K562 (cell line): ENCODE measurements around the gene HSPA14. TPM values are rescaled to one million over a fixed set of nuclear protein-coding genes. Genes with fewer than 3 reads are reported as not detected.
A peak's percentile ranks its signal among the peaks of the same experiment; 100 is the strongest.

Experiments
- HOXB6 ChIP-seq: fragments of 250-450 bp; sonication (Bioruptor Pico); IDR thresholded peaks from 2 replicates; pipeline ENCODE4 v1.5.1; 2022; ENCODE audit warnings: mild to moderate bottlenecking, borderline replicate concordance
- NCOA2 ChIP-seq, 2 experiments: fragments of 450-650 bp; IDR thresholded peaks; 2 replicates each; pipeline ENCODE4 v1.6.1; 2018; ENCODE audit warnings: mild to moderate bottlenecking in 2 of 2, moderate library complexity in 1 of 2; ENCODE audit not compliant: partially characterized antibody in 2 of 2
- RB1 ChIP-seq: fragments of 450-650 bp; IDR thresholded peaks from 2 replicates; pipeline ENCODE4 v1.6.1; 2017; ENCODE audit warnings: low read depth, mild to moderate bottlenecking
- RBM14 ChIP-seq: fragments of 200-400 bp; formaldehyde crosslinking; IDR thresholded peaks from 2 replicates; pipeline ENCODE4 v1.6.1; 2018; ENCODE audit warnings: low read depth, mild to moderate bottlenecking, low read length, moderate library complexity, borderline replicate concordance; ENCODE audit not compliant: insufficient read depth
- TRIM24 ChIP-seq, 2 experiments: fragments of 450-650 bp; IDR thresholded peaks; 2 replicates each; pipeline ENCODE4 v1.6.1; 2016
- UBTF ChIP-seq, 2 experiments: IDR thresholded peaks; 2 replicates each; pipeline ENCODE4 v1.6.1; 2012; ENCODE audit warnings: improper control_type of control experiment in 2 of 2, low read depth in 2 of 2, low read length in 2 of 2, borderline replicate concordance in 1 of 2
- ZBTB49 ChIP-seq: sonication (generic); formaldehyde crosslinking; IDR thresholded peaks from 2 replicates; pipeline ENCODE4 v1.8.0; 2022; ENCODE audit warnings: missing genetic modification reagents, mild to moderate bottlenecking, borderline replicate concordance
- ZNF3 ChIP-seq: fragments of 250-450 bp; sonication (Bioruptor Pico); IDR thresholded peaks from 2 replicates; pipeline ENCODE4 v1.5.0; 2021; ENCODE audit warnings: mild to moderate bottlenecking, moderate library complexity
- ZNF347 ChIP-seq: fragments of 450-650 bp; formaldehyde crosslinking; IDR thresholded peaks from 2 replicates; pipeline ENCODE4 v1.4.0; 2020; ENCODE audit warnings: low read depth, mild to moderate bottlenecking, moderate library complexity
- ZNF518B ChIP-seq: fragments of 250-450 bp; sonication (Bioruptor Pico); IDR thresholded peaks from 2 replicates; pipeline ENCODE4 v1.5.0; 2021; ENCODE audit warnings: mild to moderate bottlenecking, moderate library complexity
- polyA plus RNA-seq, 8 experiments: library from polyadenylated mRNA; depleted of rRNA in 4 of 8; stranded (reverse) in 5 of 8; unstranded in 3 of 8; fragments of >200 nt; fragmentation: Nextera tagmentation in 2 of 8; fragmentation: Illumina TruSeq in 1 of 8; extraction: Ambion mirVana in 2 of 8; extraction: Trizol in 1 of 8; gene quantifications; 2 replicates each; pipeline versions ENCODE4 v1.2.1 to v1.2.3, GENCODE V29; 2011 to 2014; ENCODE audit warnings: inconsistent platforms in 1 of 8, missing spikeins in 1 of 8
- total RNA-seq, 7 experiments: library from RNA; depleted of rRNA in 6 of 7; stranded (reverse); fragments of >200 nt in 6 of 7; fragmentation: Illumina TruSeq in 2 of 7; extraction: Trizol in 2 of 7; gene quantifications; 2 replicates each; pipeline versions ENCODE4 v1.2.1 to v1.2.3, GENCODE V29; 2011 to 2021; ENCODE audit warnings: low replicate concordance in 1 of 7
- TF ChIP-seq, protein P1 (sequence below): fragments of 250-450 bp; sonication (Bioruptor Pico); IDR thresholded peaks from 2 replicates; pipeline ENCODE4 v1.4.0; 2020; ENCODE audit warnings: borderline replicate concordance
- TF ChIP-seq, protein P2 (sequence below), 2 experiments: fragments of 450-650 bp in 1 of 2; IDR thresholded peaks; 2 replicates each; pipeline ENCODE4 v1.6.1; 2011 to 2017; ENCODE audit warnings: low read depth in 2 of 2, antibody characterized with exemption in 1 of 2, borderline replicate concordance in 1 of 2, low read length in 1 of 2, mild to moderate bottlenecking in 1 of 2, mixed read lengths in 1 of 2; ENCODE audit not compliant: control insufficient read depth in 1 of 2

Gene HSPA14
- total and polyA plus RNA-seq, 9 of the 15 experiments (the other 6 are each of a cell fraction or from before 2014, with no cell fraction given), result 41.9 to 75.0 (median 63.2) TPM

DNA sequence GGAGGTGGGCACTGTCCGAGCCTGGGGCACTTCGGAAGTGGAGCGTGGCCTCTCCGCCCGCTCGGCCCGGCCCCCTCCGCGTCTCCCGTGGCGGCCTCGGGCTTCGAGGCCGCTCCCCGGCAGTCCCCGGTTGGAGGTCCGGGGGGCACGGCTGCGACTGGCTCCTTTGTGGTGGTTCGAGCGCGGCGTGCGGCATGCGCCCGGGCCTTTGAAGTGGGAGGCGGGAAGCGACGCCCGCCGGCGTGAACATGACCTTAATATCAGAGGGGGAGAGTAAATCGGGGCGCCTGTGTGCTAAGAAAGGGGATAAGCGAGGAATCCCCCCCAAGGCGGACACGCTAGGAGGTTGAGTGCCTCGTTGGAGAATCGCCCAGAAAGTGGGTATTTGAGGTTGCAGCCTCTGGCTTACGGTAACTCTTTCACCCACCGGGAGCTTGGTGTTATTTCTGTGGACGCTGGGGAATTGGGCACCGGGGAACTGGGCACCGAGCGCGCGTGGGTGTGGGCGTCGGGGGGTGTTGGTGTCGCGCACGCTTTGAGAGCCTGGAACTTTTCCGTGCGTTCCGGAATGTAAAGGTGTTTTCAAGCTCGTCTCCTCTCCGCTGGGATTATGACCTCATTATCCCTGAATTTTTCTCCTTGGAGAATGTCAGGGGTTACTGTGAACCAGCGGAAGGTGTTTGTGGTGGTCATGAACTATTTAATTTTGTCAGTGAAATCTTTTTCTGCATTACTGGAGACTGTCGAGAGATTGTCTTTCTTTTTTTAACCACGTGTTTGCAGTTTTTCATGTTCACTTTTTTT, 41.2 kb downstream of the HSPA14 start (continued):
- TF ChIP-seq ZBTB49 (CRISPR knock-in tag) (no peak), NCOA2 (IDR thresholded peaks at IDR 0.05; ENCODE audit: partially characterized antibody in 2 of 2) (no peak), ZNF347 (CRISPR knock-in tag) (no peak), TRIM24 (IDR thresholded peaks at IDR 0.05) (no peak), ZNF518B (CRISPR knock-in tag) (no peak), RB1 (no peak), HOXB6 (CRISPR knock-in tag) (no peak), UBTF (IDR thresholded peaks at IDR 0.05; ENCODE audit: borderline replicate concordance in 1 of 2, low read depth in 2 of 2, low read length in 2 of 2) (peak in 1 of 2 experiments; percentile 12; a peak in 1 of 4 replicates), RBM14 (no peak), ZNF3 (CRISPR knock-in tag) (no peak)
- TF ChIP-seq, protein P1, sequence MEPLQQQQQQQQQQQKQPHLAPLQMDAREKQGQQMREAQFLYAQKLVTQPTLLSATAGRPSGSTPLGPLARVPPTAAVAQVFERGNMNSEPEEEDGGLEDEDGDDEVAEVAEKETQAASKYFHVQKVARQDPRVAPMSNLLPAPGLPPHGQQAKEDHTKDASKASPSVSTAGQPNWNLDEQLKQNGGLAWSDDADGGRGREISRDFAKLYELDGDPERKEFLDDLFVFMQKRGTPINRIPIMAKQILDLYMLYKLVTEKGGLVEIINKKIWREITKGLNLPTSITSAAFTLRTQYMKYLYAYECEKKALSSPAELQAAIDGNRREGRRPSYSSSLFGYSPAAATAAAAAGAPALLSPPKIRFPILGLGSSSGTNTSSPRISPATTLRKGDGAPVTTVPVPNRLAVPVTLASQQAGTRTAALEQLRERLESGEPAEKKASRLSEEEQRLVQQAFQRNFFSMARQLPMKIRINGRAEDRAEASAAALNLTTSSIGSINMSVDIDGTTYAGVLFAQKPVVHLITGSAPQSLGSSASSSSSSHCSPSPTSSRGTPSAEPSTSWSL (CRISPR knock-in tag), result no peak
- TF ChIP-seq, protein P2, sequence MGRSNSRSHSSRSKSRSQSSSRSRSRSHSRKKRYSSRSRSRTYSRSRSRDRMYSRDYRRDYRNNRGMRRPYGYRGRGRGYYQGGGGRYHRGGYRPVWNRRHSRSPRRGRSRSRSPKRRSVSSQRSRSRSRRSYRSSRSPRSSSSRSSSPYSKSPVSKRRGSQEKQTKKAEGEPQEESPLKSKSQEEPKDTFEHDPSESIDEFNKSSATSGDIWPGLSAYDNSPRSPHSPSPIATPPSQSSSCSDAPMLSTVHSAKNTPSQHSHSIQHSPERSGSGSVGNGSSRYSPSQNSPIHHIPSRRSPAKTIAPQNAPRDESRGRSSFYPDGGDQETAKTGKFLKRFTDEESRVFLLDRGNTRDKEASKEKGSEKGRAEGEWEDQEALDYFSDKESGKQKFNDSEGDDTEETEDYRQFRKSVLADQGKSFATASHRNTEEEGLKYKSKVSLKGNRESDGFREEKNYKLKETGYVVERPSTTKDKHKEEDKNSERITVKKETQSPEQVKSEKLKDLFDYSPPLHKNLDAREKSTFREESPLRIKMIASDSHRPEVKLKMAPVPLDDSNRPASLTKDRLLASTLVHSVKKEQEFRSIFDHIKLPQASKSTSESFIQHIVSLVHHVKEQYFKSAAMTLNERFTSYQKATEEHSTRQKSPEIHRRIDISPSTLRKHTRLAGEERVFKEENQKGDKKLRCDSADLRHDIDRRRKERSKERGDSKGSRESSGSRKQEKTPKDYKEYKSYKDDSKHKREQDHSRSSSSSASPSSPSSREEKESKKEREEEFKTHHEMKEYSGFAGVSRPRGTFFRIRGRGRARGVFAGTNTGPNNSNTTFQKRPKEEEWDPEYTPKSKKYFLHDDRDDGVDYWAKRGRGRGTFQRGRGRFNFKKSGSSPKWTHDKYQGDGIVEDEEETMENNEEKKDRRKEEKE (IDR thresholded peaks at IDR 0.05; ENCODE audit: borderline replicate concordance in 1 of 2, control insufficient read depth in 1 of 2, low read depth in 2 of 2, low read length in 1 of 2), result no peak
